AG20443 (cell line): Measurements from ENCODE around the gene KLF14.
A peak's percentile ranks its signal among the peaks of the same experiment; 100 is the strongest.
"Not testable (repeated sequence)": the region's sequence is repeated elsewhere in the genome, so short reads cannot be mapped to it uniquely, and the experiment has no call there.

ENCODE experiments used
- DNase-seq: peaks from one replicate; pipeline ENCODE4 v3.0.0; 2012; ENCODE audit warnings: low spot score, mixed read lengths

Gene KLF14

GRCh38 chr7:130733931-130734814 lies at the start of gene KLF14:
Gene KLF14 (minus strand): TSS chr7:130734207. CDS start chr7:130734033, 174 bp downstream.
- DNase-seq = peak; percentile 67

- no peak for DNase-seq
These were observed 47.3 kb upstream of the KLF14 start for GRCh38 chr7:130781346-130781745.

- DNase-seq = no peak
These were observed 43.4 kb upstream of the KLF14 start for GRCh38 chr7:130777426-130777825.

- not testable (repeated sequence) for DNase-seq
These were observed 38.4 kb upstream of the KLF14 start for GRCh38 chr7:130772456-130772855.

- no peak for DNase-seq
These were observed 34.8 kb upstream of the KLF14 start for GRCh38 chr7:130768854-130769253.

GRCh38 chr7:130764569-130764968 lies 30.6 kb upstream of the KLF14 start:
- not testable (repeated sequence) for DNase-seq

GRCh38 chr7:130758429-130759056 lies 24.5 kb upstream of the KLF14 start:
- DNase-seq = peak; percentile 56

GRCh38 chr7:130756316-130756715 lies 22.3 kb upstream of the KLF14 start:
- no peak for DNase-seq

- no peak for DNase-seq
These were observed 18.4 kb upstream of the KLF14 start for GRCh38 chr7:130752424-130752823.

- no peak for DNase-seq
These were observed 16.7 kb upstream of the KLF14 start for GRCh38 chr7:130750755-130751154.

GRCh38 chr7:130748531-130749389 lies 14.8 kb upstream of the KLF14 start:
- DNase-seq = no peak

GRCh38 chr7:130741331-130741995 lies 7.5 kb upstream of the KLF14 start:
- DNase-seq = no peak

- no peak for DNase-seq
These were observed 6.6 kb upstream of the KLF14 start for GRCh38 chr7:130740606-130741005.

- no peak for DNase-seq
These were observed 2.4 kb upstream of the KLF14 start for GRCh38 chr7:130736298-130736900.

GRCh38 chr7:130734815-130735716 lies 1.1 kb upstream of the KLF14 start:
- no peak for DNase-seq

GRCh38 chr7:130732980-130733930 lies 752 bp downstream of the KLF14 start:
- DNase-seq = peak; percentile 24

- no peak for DNase-seq
These were observed 10.2 kb downstream of the KLF14 start for GRCh38 chr7:130723784-130724183.

- peak; percentile 80 for DNase-seq
These were observed 12.3 kb downstream of the KLF14 start for GRCh38 chr7:130721486-130722277.
